Astrocyte of the spinal cord (primary cell): ENCODE results near the gene SNX25.

Experiments
- DNase-seq: peaks from one replicate; pipeline ENCODE4 v3.0.0; 2011; ENCODE audit warnings: low read depth, low spot score
- H3K4me3 ChIP-seq: 2 replicates; pipeline ENCODE4 v1.5.1; 2011; ENCODE audit warnings: low read depth, mild to moderate bottlenecking, low read length, moderate library complexity
- in situ Hi-C: cut with HindIII; loops from 2 replicates; pipeline ENCODE4 v1.10.0; 2017; ENCODE audit warnings: low sequenced_read_pairs
- TF ChIP-seq, protein P1 (sequence below): IDR thresholded peaks from 2 replicates; pipeline ENCODE4 v1.5.1; 2012; ENCODE audit warnings: low read depth, mild to moderate bottlenecking, low read length, inconsistent platforms

Gene SNX25

GRCh38 chr4:185221912-185222311 lies 12.5 kb downstream of the SNX25 start:
- in situ Hi-C loops = no loop called here
- TF ChIP-seq, protein P1, sequence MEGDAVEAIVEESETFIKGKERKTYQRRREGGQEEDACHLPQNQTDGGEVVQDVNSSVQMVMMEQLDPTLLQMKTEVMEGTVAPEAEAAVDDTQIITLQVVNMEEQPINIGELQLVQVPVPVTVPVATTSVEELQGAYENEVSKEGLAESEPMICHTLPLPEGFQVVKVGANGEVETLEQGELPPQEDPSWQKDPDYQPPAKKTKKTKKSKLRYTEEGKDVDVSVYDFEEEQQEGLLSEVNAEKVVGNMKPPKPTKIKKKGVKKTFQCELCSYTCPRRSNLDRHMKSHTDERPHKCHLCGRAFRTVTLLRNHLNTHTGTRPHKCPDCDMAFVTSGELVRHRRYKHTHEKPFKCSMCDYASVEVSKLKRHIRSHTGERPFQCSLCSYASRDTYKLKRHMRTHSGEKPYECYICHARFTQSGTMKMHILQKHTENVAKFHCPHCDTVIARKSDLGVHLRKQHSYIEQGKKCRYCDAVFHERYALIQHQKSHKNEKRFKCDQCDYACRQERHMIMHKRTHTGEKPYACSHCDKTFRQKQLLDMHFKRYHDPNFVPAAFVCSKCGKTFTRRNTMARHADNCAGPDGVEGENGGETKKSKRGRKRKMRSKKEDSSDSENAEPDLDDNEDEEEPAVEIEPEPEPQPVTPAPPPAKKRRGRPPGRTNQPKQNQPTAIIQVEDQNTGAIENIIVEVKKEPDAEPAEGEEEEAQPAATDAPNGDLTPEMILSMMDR = no peak
- DNase-seq = no peak
- no peak overlapping the region for H3K4me3 ChIP-seq

GRCh38 chr4:185222598-185222997 lies 13.2 kb downstream of the SNX25 start:
- TF ChIP-seq, protein P1 = no peak
- H3K4me3 ChIP-seq = no peak overlapping the region
- in situ Hi-C loops = no loop called here
- peak; percentile 66 for DNase-seq

DNA sequence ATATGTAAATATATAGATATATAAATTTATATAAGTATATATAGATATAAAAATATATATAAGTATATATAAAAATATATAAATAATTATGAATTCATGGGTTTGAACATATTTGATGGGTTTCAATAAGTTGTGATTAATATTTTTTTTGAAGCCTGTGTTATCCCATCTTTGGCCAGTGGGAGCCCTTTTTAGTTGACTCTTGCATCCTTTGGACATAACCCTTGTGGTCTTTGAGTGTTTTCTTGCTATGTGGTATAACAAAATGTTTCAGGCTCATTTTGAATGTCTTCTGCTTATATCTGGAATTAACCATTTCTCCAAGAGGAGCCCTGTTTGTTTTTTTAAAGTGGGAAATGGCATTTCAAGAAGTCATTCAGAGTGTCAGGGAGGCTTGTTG lies 15.2 kb downstream of the SNX25 start:
- TF ChIP-seq, protein P1 = peak; percentile 13
- no peak overlapping the region for H3K4me3 ChIP-seq
- no peak for DNase-seq
- in situ Hi-C loops = no loop called here

GRCh38 chr4:185225940-185226339 lies 16.5 kb downstream of the SNX25 start:
- H3K4me3 ChIP-seq = no peak overlapping the region
- TF ChIP-seq, protein P1 = no peak
- no peak for DNase-seq
- in situ Hi-C loops = no loop called here

DNA sequence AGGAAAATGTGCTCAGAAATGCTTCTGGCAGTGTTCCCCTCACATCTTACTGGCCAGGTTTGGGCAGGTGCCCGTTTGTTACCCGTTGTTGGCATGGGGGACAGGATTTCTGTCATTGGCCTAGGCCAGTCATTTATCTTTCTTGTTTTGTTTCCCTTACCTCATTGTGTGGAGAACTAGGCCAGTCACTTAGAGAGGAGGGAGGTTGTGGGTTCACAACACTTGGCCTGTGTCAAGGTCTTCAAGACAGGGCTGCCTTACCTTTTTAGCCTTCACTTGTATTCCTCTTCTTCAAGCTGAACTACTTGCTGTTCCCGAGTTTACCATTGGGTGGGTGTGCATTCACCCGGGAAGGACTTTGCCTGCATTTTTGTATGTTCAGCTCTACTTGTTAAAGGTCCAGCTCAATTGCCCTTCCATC lies 17.7 kb downstream of the SNX25 start:
- TF ChIP-seq, protein P1 = peak; percentile 30
- in situ Hi-C loops = no loop called here
- no peak for DNase-seq
- H3K4me3 ChIP-seq = no peak overlapping the region

DNA sequence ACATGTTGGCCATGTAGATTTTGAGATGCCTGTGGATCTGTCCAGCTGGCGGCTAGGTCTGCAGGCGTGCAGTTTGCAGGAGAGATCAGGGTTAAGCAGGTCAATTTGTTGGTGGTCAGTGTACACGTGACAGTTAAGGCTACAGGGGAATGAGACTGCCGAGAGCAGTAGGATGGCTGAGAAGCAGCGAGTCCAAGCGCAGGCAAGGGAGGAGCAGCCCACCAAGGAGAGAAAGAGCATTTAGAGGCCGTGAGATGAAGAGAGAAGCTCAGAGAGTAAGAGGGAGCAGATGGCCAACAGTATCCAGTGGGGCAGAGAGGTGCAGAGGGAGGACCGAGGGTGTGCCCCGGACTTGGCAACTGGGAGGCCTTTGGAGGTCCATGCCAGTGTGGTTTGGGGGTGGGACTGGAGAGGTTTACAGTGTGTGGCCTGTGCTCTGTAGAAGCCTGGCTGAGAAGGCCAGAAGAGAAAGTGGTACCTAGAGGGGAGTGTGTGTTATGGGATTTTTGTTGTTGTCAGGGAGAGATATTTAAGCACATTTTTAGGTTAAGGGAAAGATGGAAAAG lies 18.4 kb downstream of the SNX25 start:
- in situ Hi-C loops = no loop called here
- DNase-seq = no peak
- TF ChIP-seq, protein P1 = no peak
- no peak overlapping the region for H3K4me3 ChIP-seq
